Gastrocnemius medialis (tissue), 4 donors: Measurements from ENCODE around the gene SIT1. TPM values are rescaled to one million over a fixed set of nuclear protein-coding genes. Genes with fewer than 3 reads are reported as not detected.

Source experiments
- ATAC-seq, 2 donors: fragments of 150-250 bp; one replicate each; pipeline ENCODE4 v1.9.1; 2016
- DNase-seq, 2 donors: peaks; one replicate each; pipeline ENCODE4 v3.0.0-alpha.2; 2019
- H3K27ac ChIP-seq, 4 donors: fragments of 200-600 bp; sonication (generic); 1 replicate in 1 of 4; 2 replicates in 3 of 4; pipeline ENCODE4 v1.5.1; 2016 to 2018; ENCODE audit warnings: mild to moderate bottlenecking in 2 of 4, moderate library complexity in 1 of 4
- H3K27me3 ChIP-seq, 3 donors: fragments of 200-600 bp; sonication (generic) in 2 of 3; 1 replicate in 1 of 3; 2 replicates in 2 of 3; pipeline versions ENCODE4 v1.5.1 to v1.6.0; 2016 to 2019; ENCODE audit warnings: mild to moderate bottlenecking in 1 of 3, moderate library complexity in 1 of 3
- H3K36me3 ChIP-seq, 2 donors: fragments of 200-600 bp; sonication (generic) in 1 of 2; one replicate each; pipeline ENCODE4 v1.5.1; 2017 to 2018
- H3K4me1 ChIP-seq, 2 donors: fragments of 200-600 bp; sonication (generic) in 1 of 2; one replicate each; pipeline ENCODE4 v1.5.1; 2016 to 2017; ENCODE audit warnings: mild to moderate bottlenecking in 2 of 2
- H3K4me3 ChIP-seq, 4 donors: fragments of 200-600 bp; sonication (generic) in 3 of 4; 1 replicate in 1 of 4; 2 replicates in 3 of 4; pipeline ENCODE4 v1.5.1; 2016 to 2019; ENCODE audit warnings: mild to moderate bottlenecking in 2 of 4
- H3K9me3 ChIP-seq, 3 donors: fragments of 200-600 bp; sonication (generic) in 2 of 3; 1 replicate in 1 of 3; 2 replicates in 2 of 3; pipeline ENCODE4 v1.5.1; 2016 to 2019
- CTCF ChIP-seq, 5 experiments: fragments of 450-650 bp in 3 of 5; fragments of 200-600 bp in 2 of 5; sonication (generic) in 2 of 5; IDR thresholded peaks in 4 of 5; conservative IDR thresholded peaks in 1 of 5; 1 replicate in 4 of 5; 2 replicates in 1 of 5; pipeline ENCODE4 v1.5.1; 2016 to 2019; ENCODE audit warnings: antibody characterized with exemption in 5 of 5, mild to moderate bottlenecking in 3 of 5, moderate library complexity in 3 of 5
- POLR2A ChIP-seq, 2 donors: fragments of 450-650 bp; IDR thresholded peaks; one replicate each; pipeline ENCODE4 v1.6.1; 2017; ENCODE audit warnings: antibody characterized with exemption in 2 of 2, mild to moderate bottlenecking in 2 of 2, moderate library complexity in 2 of 2
- in situ Hi-C, 4 donors: fragments of 200-750 bp; cut with MboI; loops; one replicate each; pipeline versions ENCODE4 v1.15.0 to v1.8.0; 2017; ENCODE audit warnings: low sequenced_read_pairs in 4 of 4
- intact Hi-C: fragments of 100-400 bp; cut with DNase I; formaldehyde crosslinking; loops from one replicate; pipeline ENCODE4 v1.15.1; 2023; ENCODE audit warnings: low total_unique reads
- total RNA-seq, 4 donors: library from RNA; depleted of rRNA; stranded (reverse); fragments of >200 nt; gene quantifications; one replicate each; pipeline versions ENCODE4 v1.1.0 to v1.2.3, GENCODE V29; 2016

The SIT1 gene
- total RNA-seq, 4 donors from 2014 or later = not detected

GRCh38 chr9:35688558-35689541 lies 38.1 kb upstream of the SIT1 start:
- Histone ChIP-seq H3K4me3 (peak overlapping the region; percentile 77 to 96 (median 87)), H3K27me3 (no peaks in the 10 kb centered on the region), H3K27ac (peak overlapping the region; percentile 97 to 99 (median 98)), H3K4me1 (peaks cover 40 to 51% of the 10 kb centered on the region in 2 donors), H3K36me3 (peaks cover 0 to 20% of the 10 kb centered on the region in 2 donors), H3K9me3 (no peaks in the 10 kb centered on the region)
- in situ Hi-C loops (no loop called here), intact Hi-C loops (loop anchor here (2.0 to 5.0 kb wide), 2 partner anchors 616 to 697 kb away; partner anchors contain the start of gene VCP)
- peak in 1 of 2 donors; percentile 49 for TF ChIP-seq POLR2A (IDR thresholded peaks at IDR 0.05)
- TF ChIP-seq CTCF (IDR thresholded peaks at IDR 0.05 in 4 of 5, conservative IDR thresholded peaks at IDR 0.05 in 1 of 5) = no peak
- ATAC-seq = peak; percentile 5 to 36
- DNase-seq = peak in 1 of 2 donors; percentile 52

- peaks cover 40 to 51% of the 10 kb centered on the region in 2 donors for H3K4me1 ChIP-seq
- H3K36me3 ChIP-seq = peaks cover 0 to 28% of the 10 kb centered on the region in 2 donors
- no peaks in the 10 kb centered on the region for H3K9me3 ChIP-seq
- in situ Hi-C loops = no loop called here
- DNase-seq (peak; percentile 51 to 84), ATAC-seq (peak; percentile 31 to 34)
- H3K4me3 ChIP-seq = peak overlapping the region; percentile 77 to 96 (median 87)
- intact Hi-C loops = loop anchor here (2.0 to 5.0 kb wide), 2 partner anchors 615 to 696 kb away; partner anchors contain the start of gene VCP
- peak overlapping the region; percentile 97 to 99 (median 98) for H3K27ac ChIP-seq
- H3K27me3 ChIP-seq = no peaks in the 10 kb centered on the region
- TF ChIP-seq POLR2A (IDR thresholded peaks at IDR 0.05) (peak; percentile 48 to 81), CTCF (IDR thresholded peaks at IDR 0.05 in 4 of 5, conservative IDR thresholded peaks at IDR 0.05 in 1 of 5) (no peak)
Measured at GRCh38 chr9:35687972-35688557, 37.3 kb upstream of the SIT1 start.

- H3K4me1 ChIP-seq = peaks cover 40 to 51% of the 10 kb centered on the region in 2 donors
- no peak for TF ChIP-seq CTCF (IDR thresholded peaks at IDR 0.05 in 4 of 5, conservative IDR thresholded peaks at IDR 0.05 in 1 of 5)
- no peak for TF ChIP-seq POLR2A (IDR thresholded peaks at IDR 0.05)
- peak overlapping the region; percentile 16 to 96 (median 85) for H3K4me3 ChIP-seq
- in situ Hi-C loops (no loop called here), intact Hi-C loops (loop anchor here (5.0 kb wide), 1 partner anchor 695 kb away; no protein-coding TSS in a partner anchor)
- no peaks in the 10 kb centered on the region for H3K9me3 ChIP-seq
- ATAC-seq (peak in 1 of 2 donors; percentile 11), DNase-seq (peak in 1 of 2 donors; percentile 60)
- no peaks in the 10 kb centered on the region for H3K27me3 ChIP-seq
- peak overlapping the region; percentile 97 to 99 (median 98) for H3K27ac ChIP-seq
- H3K36me3 ChIP-seq = peaks cover 0 to 32% of the 10 kb centered on the region in 2 donors
Measured at GRCh38 chr9:35687306-35687705, 36.6 kb upstream of the SIT1 start.

GRCh38 chr9:35686222-35687203 lies 35.8 kb upstream of the SIT1 start:
- ATAC-seq = peak; percentile 39 to 45
- DNase-seq = peak; percentile 41 to 80

More at GRCh38 chr9:35686222-35687203, 35.8 kb upstream of the SIT1 start:
- in situ Hi-C loops (no loop called here), intact Hi-C loops (loop anchor here (5.0 kb wide), 1 partner anchor 694 kb away; no protein-coding TSS in a partner anchor)
- TF ChIP-seq CTCF (IDR thresholded peaks at IDR 0.05 in 4 of 5, conservative IDR thresholded peaks at IDR 0.05 in 1 of 5) (no peak), POLR2A (IDR thresholded peaks at IDR 0.05) (peak in 1 of 2 donors; percentile 49)
- peaks cover 40 to 51% of the 10 kb centered on the region in 2 donors for H3K4me1 ChIP-seq
- H3K36me3 ChIP-seq = peaks cover 0 to 32% of the 10 kb centered on the region in 2 donors
- H3K27ac ChIP-seq = peak overlapping the region; percentile 97 to 99 (median 98)
- no peaks in the 10 kb centered on the region for H3K27me3 ChIP-seq
- H3K9me3 ChIP-seq = no peaks in the 10 kb centered on the region
- H3K4me3 ChIP-seq = peak overlapping the region; percentile 16 to 96 (median 85)
